ENCODE results near the gene TST. TPM values are rescaled to one million over a fixed set of nuclear protein-coding genes. Genes with fewer than 3 reads are reported as not detected.
A peak's percentile ranks its signal among the peaks of the same experiment; 100 is the strongest.

Gene TST
- total RNA-seq, 1 experiment from 2014 or later: 52.2 TPM

DNA sequence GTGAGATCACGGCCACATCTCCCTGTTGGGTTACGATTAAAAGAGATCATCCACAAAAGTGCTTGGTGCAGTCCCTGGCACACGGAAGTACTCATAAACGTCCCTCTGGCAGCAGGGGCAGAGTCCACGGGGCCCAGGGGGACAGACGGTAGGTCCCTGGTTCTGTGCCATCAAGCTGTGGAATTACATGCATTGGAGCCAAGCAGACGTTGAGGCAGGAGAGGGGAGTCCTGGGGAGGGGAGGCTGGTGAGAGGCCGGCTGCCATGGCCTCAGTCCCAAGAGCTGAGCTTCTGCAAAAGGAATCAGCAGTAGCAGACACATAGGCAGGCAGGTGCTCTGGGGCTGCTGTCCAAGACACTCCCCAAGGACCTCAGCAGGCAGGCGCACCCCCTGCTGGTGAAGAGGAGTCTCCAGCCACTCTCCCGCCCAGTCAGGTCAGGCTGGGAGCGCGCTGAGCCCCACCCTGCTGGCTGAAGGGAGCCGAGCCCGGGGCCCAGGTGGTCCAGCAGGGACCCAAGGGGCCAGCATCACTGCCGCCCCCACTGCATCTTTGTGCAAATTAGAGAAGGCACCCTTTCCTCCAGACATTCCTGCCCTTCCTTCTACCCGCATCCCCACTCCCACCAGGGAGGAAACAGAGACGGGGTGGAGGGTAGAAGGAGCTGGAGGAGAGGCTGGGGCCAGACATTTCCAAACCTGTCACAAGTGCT, 24.7 kb upstream of the TST start:
- Mint-ChIP-seq H3K4me1 (ENCODE audit: low read depth, unreplicated experiment) (peaks cover 44% of the 10 kb centered on the region), H3K36me3 (ENCODE audit: insufficient read depth, unreplicated experiment) (peaks cover 3% of the 10 kb centered on the region), H3K4me3 (ENCODE audit: low read depth, unreplicated experiment) (peak overlapping the region; percentile 39), H3K9me3 (ENCODE audit: low read depth, unreplicated experiment) (no peaks in the 10 kb centered on the region), H3K27ac (ENCODE audit: unreplicated experiment) (peak overlapping the region; percentile 74), H3K27me3 (ENCODE audit: unreplicated experiment) (no peaks in the 10 kb centered on the region)
- peak; percentile 87 for TF ChIP-seq CTCF (IDR thresholded peaks at IDR 0.05; ENCODE audit: unreplicated experiment)
- DNase-seq: peak; percentile 90
- CTCF ChIA-PET: interaction anchor here (0.7 to 4.5 kb wide), 10 partner anchors 11 to 268 kb away, joined by 3 to 46 read pairs (median 5); partner anchors contain the start of genes IFT27 and TST
- no TSS peak for BruUV-seq (replicated peaks)
- intact Hi-C loops (cut with micrococcal nuclease; ENCODE audit: unreplicated experiment): no loop called here

DNA sequence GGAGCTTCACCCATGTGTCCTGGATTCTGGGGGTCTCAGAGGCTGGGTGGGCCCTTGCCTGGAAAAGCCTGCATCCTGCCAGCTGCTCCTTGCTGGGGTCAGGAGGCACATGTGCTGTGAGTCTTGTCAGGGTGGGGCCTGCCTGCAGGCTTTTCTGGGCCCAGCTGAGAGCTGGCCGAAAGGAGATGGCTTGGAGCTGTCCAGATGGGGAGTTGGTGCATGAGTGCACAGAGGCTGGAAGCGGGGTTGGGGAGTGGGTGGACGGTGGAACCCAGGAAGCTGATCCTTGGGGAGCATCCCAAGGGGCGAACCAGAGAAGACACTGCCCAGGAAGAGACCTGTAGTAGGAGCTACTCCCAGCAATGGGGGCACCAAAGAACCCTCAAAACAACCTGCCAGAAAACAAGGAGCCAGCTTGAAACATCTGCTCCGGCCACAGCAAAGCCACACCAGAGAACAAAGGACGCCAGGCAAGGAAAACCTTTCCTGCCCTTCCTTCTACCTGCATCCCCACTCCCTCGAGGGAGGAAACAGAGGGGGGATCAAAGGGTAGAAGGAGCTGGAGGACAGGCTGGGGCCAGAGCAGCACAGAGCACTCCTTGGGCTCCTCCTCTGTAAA, 24.1 kb upstream of the TST start:
- peaks cover 44% of the 10 kb centered on the region for H3K4me1 Mint-ChIP-seq (ENCODE audit: low read depth, unreplicated experiment)
- intact Hi-C loops (cut with micrococcal nuclease; ENCODE audit: unreplicated experiment): no loop called here

GRCh38 chr22:37039466-37039865, 20.2 kb upstream of the TST start:
- DNase-seq: no peak
- Mint-ChIP-seq H3K4me3 (ENCODE audit: low read depth, unreplicated experiment) (no peak overlapping the region), H3K27ac (ENCODE audit: unreplicated experiment) (no peak overlapping the region), H3K36me3 (ENCODE audit: insufficient read depth, unreplicated experiment) (no peaks in the 10 kb centered on the region), H3K4me1 (ENCODE audit: low read depth, unreplicated experiment) (peaks cover 54% of the 10 kb centered on the region), H3K9me3 (ENCODE audit: low read depth, unreplicated experiment) (no peaks in the 10 kb centered on the region), H3K27me3 (ENCODE audit: unreplicated experiment) (no peaks in the 10 kb centered on the region)
- intact Hi-C loops (cut with micrococcal nuclease; ENCODE audit: unreplicated experiment): no loop called here
- CTCF ChIA-PET: no interaction called here
- BruUV-seq (replicated peaks): no TSS peak
- TF ChIP-seq CTCF (IDR thresholded peaks at IDR 0.05; ENCODE audit: unreplicated experiment): no peak

More for the DNA sequence above, 24.1 kb upstream of the TST start:
- no peaks in the 10 kb centered on the region for H3K9me3 Mint-ChIP-seq (ENCODE audit: low read depth, unreplicated experiment)
- peak overlapping the region; percentile 74 for H3K27ac Mint-ChIP-seq (ENCODE audit: unreplicated experiment)
- BruUV-seq (replicated peaks): no TSS peak
- H3K4me3 Mint-ChIP-seq (ENCODE audit: low read depth, unreplicated experiment): peak overlapping the region; percentile 39
- CTCF ChIA-PET: interaction anchor here (0.7 to 4.5 kb wide), 9 partner anchors 10 to 267 kb away, joined by 3 to 46 read pairs (median 5); partner anchors contain the start of genes IFT27 and TST
- H3K36me3 Mint-ChIP-seq (ENCODE audit: insufficient read depth, unreplicated experiment): peaks cover 3% of the 10 kb centered on the region
- TF ChIP-seq CTCF (IDR thresholded peaks at IDR 0.05; ENCODE audit: unreplicated experiment): no peak
- no peaks in the 10 kb centered on the region for H3K27me3 Mint-ChIP-seq (ENCODE audit: unreplicated experiment)
- DNase-seq: no peak

- intact Hi-C loops (cut with micrococcal nuclease; ENCODE audit: unreplicated experiment): no loop called here
- Mint-ChIP-seq H3K36me3 (ENCODE audit: insufficient read depth, unreplicated experiment) (peaks cover 15% of the 10 kb centered on the region), H3K4me3 (ENCODE audit: low read depth, unreplicated experiment) (no peak overlapping the region), H3K27ac (ENCODE audit: unreplicated experiment) (no peak overlapping the region), H3K4me1 (ENCODE audit: low read depth, unreplicated experiment) (peaks cover 55% of the 10 kb centered on the region), H3K27me3 (ENCODE audit: unreplicated experiment) (no peaks in the 10 kb centered on the region), H3K9me3 (ENCODE audit: low read depth, unreplicated experiment) (no peaks in the 10 kb centered on the region)
- BruUV-seq (replicated peaks): no TSS peak
- CTCF ChIA-PET: no interaction called here
- no peak for TF ChIP-seq CTCF (IDR thresholded peaks at IDR 0.05; ENCODE audit: unreplicated experiment)
- DNase-seq: no peak
Measured at GRCh38 chr22:37037669-37038068, 18.4 kb upstream of the TST start.

All from Calu3 (cell line).